GM21423 (cell line): ENCODE results near the gene AGPAT3.

Source experiments
- ATAC-seq: cut with Tn5 transposase; IDR thresholded peaks from one replicate; pipeline ENCODE4 v1.9.1; 2021; ENCODE audit warnings: mild to moderate bottlenecking, moderate library complexity; ENCODE audit not compliant: unreplicated experiment

AGPAT3 gene

GRCh38 chr21:43921571-43921978, 56.6 kb downstream of the AGPAT3 start:
- ATAC-seq = no peak

DNA sequence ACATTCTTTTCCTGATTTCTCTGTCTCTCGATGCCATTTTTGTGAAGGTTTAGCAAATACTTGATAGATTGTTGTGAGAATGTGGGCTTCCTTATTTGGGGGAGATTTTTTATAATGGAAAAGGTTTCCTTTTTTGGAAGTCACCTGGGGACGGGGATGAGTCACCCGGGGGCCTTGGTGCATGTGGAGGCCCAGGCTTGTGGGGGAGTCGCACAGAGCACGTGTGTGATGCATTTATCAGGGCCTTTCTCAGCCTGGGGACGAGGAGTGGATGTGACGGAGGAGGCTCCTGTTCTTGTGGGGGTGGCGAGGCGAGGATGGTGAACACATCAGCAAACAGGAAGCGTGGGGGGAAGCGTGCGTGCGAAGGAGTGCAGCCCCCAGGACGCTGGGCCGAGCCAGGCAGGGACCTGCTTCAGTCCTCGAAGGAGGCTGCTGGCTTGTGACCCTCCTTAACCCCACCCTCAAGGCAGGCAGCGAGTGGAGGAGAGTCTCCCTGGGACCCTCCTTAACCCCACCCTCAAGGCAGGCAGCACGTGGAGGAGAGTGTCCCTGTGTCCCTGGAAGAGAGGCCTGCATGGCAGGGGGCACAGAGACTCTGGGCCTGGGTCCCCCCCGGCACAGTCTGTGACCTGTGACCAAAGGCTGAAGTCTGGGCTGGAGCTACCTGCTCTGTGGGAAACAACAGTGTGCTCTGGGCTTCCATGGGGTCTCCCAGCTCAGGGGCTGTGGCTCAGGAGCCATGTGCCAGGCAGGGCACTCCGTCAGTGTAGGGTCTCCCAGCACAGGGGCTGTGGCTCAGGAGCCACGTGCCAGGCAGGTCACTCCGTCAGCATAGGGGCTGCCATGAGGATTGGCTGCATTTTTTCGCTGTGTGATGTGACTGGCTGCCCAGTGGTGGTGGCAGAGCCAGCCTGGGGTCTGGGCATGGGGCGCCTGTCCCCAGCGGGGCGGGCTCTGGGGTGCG, 57.2 kb downstream of the AGPAT3 start:
- ATAC-seq = no peak

DNA sequence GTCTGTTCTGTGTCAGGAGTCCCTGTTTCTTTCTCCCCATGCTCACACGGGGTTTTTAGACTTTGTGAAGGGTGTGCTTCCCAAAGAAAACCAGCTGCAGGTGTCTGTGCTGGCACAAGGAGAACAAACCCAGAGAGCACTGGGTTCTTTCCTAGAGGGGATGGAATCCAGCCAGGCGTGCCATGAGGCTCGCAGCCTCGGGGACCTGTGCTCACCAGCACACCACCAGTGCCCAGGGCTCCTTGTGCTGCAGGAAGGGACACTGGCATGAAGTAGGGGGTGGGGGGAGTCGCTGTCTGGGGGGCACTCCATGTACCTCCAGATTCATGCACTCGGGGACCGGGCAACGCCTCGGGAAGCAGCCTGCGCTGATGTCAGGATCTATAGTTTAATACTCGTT, 57.9 kb downstream of the AGPAT3 start:
- ATAC-seq = no peak

- ATAC-seq = no peak
These were observed 58.4 kb downstream of the AGPAT3 start for GRCh38 chr21:43923391-43923790.

- ATAC-seq = no peak
These were observed 59.5 kb downstream of the AGPAT3 start for GRCh38 chr21:43924421-43925095.

- no peak for ATAC-seq
These were observed 60.1 kb downstream of the AGPAT3 start for GRCh38 chr21:43925096-43925481.

GRCh38 chr21:43925609-43926008, 60.6 kb downstream of the AGPAT3 start:
- ATAC-seq = no peak

- no peak for ATAC-seq
These were observed 61.2 kb downstream of the AGPAT3 start for GRCh38 chr21:43926196-43926595.

DNA sequence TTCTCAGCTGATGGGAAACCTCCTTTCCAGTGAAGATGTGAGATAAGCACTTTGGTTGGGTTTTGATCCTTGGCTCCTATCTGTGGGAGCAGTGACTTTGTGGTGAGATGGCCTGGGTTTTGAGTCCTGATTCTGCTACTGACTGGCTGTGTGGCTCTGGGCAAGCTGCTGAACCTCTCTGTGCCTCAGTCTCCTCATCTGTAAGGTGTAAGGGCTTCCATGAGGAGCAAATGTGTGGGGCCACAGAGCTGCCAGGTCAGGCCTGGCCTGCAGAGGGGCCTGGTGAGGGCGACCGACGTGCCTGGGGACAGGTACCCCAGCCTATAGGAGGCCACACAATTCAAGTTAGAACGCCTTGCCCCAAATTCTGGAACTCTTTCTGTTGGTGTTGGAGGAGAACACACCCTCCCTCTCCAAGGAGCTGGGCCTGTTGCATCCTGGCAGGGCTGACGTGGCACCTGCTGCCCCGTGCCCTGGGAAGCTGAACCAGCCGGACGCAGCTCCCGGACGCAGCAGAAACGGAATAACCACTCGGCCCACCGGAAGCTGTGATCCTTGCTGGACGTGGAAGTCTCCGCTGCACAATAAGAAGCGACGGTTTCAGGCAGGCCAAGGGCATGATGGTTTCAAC, 62.7 kb downstream of the AGPAT3 start:
- ATAC-seq = no peak

GRCh38 chr21:43928222-43929125, 63.5 kb downstream of the AGPAT3 start:
- no peak for ATAC-seq

DNA sequence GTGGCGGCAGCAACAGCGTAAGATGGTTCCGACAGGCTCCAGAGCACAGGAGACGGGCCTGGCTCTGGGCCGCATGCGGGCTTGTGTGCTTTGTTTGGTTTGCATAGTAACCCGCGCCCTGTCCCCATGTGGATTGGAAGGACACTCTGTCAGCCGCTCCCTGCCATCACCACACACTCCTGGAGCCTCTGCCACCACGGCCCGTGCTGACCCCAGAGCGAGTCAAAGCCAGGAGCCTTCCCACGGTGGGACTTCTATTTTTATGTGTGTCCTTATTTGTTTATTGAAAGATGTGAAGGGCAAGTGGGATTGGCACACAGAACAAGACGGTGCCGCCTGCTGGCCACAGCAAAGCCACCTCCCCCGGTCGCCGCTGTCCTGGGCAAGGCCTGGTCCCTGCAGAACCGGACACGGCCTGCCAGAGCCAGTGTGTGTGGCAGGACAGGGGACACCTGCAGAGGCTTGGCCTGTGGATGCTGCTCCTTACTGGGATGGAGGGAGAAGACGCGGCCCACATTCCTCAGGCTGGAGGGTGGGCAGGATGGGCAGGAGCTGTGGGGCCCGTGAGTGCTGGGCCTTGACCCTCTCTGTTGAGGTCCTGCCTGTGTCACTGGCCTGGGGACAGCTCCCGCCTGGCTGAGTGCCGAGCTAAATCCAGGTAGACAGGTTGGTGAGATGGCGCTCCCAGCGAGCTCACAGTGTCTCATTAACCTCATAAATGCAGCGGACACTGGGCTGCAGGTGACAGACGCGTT, 64.4 kb downstream of the AGPAT3 start:
- no peak for ATAC-seq

GRCh38 chr21:43930074-43930847, 65.2 kb downstream of the AGPAT3 start:
- ATAC-seq = no peak

DNA sequence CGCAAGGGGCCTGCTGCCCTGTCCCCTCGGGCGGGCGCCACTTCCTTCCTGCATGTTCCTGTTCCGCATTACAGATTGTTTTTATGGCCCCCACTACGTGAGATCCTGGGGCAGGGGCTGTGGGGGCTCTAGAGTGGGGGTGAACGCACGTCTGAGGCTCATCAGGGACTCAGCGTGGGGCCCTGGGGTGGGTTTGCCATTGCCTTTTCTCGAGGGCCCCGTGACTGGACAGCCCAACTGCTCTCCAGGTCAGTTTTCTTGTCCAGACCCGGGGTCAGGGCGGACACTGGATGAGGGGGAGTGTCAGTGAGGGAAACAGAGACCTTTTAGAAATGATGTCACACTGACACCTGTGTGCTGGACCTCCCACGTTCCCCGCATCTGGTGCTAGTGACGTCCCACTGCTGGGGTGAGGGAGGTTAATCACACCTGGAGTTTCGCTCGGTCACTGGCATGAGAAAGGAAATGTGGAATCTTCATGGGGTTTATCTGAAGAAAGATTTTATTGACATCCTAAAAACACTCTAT, 65.9 kb downstream of the AGPAT3 start:
- ATAC-seq = no peak

DNA sequence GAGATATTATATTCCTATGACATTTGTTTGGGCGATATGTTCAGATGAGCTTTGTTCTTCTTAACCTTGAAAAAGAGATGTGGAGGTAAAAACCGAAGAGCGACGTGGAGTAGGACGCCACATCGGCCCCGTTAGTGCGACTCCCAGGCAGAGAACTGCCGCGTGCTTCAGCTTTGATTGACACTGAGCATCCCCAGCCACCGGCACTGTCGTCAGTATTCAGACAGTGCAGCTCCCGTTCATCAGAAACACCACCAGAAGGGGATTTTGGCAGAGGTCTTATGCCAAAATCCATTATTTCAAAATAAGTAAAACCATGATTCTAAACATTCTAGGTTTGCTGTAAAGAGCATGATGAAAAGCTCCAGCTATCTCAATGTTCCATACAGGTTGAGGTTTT, 66.5 kb downstream of the AGPAT3 start:
- no peak for ATAC-seq

GRCh38 chr21:43932005-43932404, 67.0 kb downstream of the AGPAT3 start:
- ATAC-seq = no peak

GRCh38 chr21:43933199-43933598, 68.2 kb downstream of the AGPAT3 start:
- no peak for ATAC-seq

- no peak for ATAC-seq
These were observed 68.7 kb downstream of the AGPAT3 start for GRCh38 chr21:43933680-43934079.

DNA sequence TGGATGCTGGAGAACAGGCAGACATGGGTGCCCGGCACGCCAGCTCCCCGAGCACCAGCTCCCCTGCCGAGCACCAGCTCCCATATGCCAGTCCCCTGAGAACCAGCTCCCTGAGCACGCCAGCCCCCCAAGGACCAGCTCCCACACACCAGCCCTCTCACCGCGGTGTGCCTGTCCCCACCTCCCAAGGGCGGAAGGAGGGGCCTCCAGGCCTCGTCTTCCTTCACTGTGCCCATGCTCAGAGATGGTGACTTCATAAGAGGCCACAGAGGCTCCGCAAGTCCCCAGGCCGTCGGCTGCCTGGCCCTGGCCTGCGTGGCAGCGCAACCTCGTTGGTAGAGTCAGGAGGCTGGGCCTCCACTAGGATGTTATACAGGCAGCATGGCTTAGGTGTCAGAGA, 69.1 kb downstream of the AGPAT3 start:
- no peak for ATAC-seq
